Left ventricle myocardium superior (tissue), 1 donor: ENCODE data around the gene TRAPPC14. TPM values are rescaled to one million over a fixed set of nuclear protein-coding genes. Genes with fewer than 3 reads are reported as not detected.

ENCODE experiments used
- ATAC-seq: fragments of 200-7000 bp; cut with Tn5 transposase; one replicate; pipeline ENCODE4 v1.9.1; 2020; ENCODE audit warnings: mild to moderate bottlenecking, moderate library complexity
- DNase-seq: peaks from one replicate; pipeline ENCODE4 v3.0.0-alpha.2; 2020
- intact Hi-C: fragments of 100-400 bp; cut with micrococcal nuclease; formaldehyde crosslinking; loops from one replicate; pipeline ENCODE4 v1.11.0; 2022
- total RNA-seq: library from RNA; stranded (reverse); fragmentation: NEBNext Ultra II Directional; extraction: Animal tissue kit (Norgen Biotek cat#: 25700); gene quantifications from one replicate; pipeline ENCODE4 v1.2.1, GENCODE V29; 2021
- donor health status: DM: no; HTN: yes; CAD: no; lungs with severe emphysema.

The TRAPPC14 gene
- total RNA-seq, 1 donor from 2014 or later = 6.8 TPM

DNA sequence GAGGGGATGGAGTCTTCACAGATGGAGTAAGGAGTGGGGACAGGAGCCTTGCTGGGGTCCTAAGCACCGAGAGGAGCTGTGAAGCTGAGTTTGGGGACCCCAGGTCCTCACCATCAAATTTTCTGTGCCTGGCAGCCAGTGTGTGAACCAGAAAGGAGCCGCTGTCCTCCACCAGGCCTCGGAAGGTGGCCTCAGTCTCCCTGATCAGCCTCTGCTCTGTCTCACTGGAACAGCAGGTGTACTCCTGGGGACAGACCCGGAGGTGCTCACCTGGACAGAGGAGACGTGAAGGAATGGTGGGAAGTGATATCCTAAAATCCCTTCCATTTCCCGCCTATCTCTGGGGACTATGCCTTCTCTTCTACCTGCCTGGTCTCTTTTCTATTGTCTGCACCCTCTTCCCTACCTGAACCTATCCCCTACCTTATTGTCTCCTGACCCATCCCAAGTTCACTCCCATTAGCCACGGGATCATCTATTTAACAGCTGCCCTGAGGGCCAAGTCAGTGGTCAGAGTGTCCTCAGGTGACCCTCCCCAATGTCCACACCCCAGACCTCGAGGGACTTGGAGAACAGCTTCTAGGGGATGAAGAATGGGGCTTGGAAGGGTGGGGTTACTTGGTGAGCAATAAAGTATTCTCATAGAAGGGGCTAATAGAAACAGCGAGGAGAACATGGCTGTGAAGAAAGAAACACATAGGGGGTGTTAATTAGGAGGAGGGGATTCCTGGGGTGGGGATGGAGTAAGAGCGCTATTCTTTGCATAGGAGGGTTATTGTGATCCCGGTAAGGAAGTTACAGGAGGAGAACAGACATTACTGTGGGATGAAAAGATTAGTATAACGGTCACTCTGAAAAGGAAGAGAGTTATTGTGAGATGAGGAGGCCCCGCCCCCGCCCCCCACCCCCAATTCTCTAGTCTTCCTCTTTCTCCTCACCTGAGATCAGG lies 17.8 kb upstream of the TRAPPC14 start:
- intact Hi-C loops = no loop called here
- DNase-seq (no peak), ATAC-seq (no peak)

DNA sequence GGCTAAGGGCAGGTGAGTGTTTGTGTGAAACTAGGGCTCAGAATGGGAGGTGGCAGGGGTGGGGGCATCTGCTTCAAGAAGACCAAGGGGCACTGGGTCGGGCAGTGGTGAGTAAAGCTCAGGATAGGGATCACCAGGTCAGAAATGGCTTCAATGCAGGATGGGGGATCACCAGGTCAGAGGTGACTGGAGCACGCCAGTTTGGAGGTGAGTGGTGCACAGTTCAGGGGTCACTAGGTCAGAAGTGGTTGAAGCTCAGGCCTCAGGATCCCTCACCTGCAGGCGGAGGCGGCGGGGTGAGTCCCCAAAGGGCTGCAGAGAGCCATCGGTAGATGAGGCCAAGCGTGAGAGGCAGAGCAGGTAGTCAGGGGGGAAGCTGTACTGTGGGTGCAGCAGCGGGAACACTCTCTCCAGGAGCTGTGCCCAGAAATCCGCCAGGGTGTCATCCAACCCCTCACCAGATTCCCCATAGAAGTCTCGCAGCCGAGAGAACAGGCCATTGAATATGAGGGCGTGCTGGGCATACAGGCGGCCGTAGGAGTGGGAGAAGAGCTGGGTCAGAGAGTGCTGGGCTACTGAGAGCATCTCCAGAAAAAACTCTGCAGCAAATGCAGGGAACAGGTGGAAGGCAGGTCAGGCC lies 16.9 kb upstream of the TRAPPC14 start:
- ATAC-seq (no peak), DNase-seq (no peak)
- intact Hi-C loops = no loop called here

DNA sequence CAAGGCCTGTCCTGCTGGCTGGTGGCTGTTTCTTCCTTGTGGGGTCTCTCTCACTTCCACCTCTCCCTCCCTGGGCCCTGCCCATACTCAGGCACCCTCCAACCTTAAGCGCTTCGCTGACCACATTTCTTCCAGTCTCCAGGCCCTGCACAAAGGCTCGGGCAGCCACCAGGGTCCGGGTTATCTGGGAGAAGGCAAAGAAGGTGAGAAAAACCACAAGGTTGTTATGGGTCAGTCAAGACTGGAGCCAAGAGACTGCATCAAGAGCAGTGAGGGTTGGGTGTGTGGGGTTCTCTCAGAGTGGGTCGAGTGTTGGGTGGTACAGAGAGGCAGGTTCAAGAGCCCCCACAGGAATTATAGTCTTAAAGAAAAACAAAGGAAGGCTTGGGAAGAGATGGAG lies 16.1 kb upstream of the TRAPPC14 start:
- intact Hi-C loops = no loop called here
- no peak for DNase-seq
- ATAC-seq = no peak

DNA sequence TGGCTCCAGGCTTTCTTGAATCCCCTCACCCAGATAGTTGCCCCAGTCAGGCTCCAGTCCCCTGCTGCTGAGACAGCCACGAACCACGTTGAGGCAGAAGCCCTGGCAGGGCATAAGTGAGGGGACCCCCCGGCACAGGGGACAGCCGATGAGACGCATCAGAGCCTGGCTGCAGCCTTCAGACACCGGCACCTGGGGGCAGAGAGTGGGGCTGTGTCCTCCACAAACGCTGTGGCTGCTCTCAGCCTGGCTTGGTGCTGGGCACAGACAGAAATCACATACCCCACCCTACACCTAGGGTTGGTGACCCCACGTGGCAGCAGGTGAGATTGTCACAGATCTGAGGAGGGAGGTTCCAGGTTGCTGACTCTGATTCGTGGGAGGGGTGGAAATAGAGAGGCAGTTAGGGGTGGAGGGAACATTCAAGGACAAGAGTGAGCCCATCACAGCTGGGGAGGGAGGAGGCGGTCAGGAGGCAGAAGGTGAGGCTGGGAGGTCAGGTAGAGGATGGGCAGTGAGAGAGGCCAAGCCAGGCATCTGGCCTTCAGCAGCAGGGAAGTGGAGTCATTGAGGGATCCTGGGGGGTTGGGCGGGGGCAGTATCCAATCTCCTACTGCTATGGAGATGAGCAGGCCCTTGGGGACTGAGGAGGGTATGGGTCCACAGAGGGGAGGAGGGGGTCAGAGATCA lies 15.4 kb upstream of the TRAPPC14 start:
- intact Hi-C loops = no loop called here
- ATAC-seq = no peak
- no peak for DNase-seq

DNA sequence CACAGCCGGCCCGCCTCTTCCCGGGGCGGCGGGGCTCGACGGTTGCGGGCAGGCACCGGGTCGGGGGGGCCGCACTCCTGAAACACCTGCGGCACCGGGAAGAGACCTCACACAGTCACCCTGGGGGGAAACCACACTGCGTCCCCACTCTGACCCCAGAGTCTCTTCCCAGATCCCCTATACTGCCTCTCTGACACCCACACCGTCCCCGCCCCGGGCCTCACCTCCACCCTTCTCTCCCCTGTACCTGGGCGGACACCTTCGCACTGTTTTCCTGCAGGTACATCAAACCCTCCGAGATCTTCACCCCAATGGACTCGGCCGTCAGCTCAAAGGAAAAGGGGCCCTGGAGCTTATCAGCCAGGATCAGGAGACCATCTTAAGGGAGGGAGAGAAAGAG lies 13.3 kb upstream of the TRAPPC14 start:
- intact Hi-C loops = no loop called here
- no peak for DNase-seq

GRCh38 chr7:100171087-100171681 lies 12.7 kb upstream of the TRAPPC14 start:
- no peak for DNase-seq
- ATAC-seq = no peak
- intact Hi-C loops = no loop called here

More for the DNA sequence above, 13.3 kb upstream of the TRAPPC14 start:
- ATAC-seq = no peak

DNA sequence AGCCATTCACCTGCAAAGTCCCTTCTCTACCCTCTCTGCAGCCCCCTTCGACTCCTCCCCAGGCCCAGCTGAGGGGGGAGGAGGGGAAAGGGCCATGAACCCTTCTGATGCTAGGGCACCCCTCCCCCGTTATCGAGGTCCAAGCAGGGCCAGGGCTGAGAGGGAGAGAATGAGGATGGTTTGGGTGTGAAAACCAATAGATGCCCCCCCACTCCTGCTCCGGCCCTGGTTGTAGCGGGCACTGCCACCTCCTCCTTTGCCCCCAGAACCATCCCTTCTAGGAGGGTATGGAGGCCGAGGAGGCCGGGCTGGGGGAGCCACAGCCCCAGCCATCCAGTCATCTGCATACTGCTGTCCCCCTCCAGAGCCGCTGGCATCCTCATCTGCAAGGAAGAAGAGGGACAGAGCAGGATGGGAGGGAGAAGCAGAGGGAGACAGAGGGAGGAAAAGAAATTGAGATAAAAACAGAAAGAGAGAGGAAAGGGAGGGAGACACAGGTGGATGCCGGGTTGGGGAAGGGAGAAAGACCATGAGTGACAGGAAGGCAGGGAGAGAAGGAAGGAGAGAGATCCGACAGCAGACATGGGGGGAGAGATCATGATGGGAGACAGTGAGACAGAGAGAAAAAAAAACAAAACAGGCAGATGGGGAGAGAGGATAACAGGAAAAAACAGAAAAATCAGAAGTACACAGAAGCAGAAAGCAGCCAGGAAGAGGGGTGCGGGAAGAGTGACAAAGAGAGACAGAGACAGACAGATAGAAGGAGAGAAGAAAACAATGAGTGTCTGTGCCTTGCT lies 11.8 kb upstream of the TRAPPC14 start:
- no peak for ATAC-seq
- intact Hi-C loops = no loop called here
- no peak for DNase-seq

GRCh38 chr7:100169147-100169850 lies 10.8 kb upstream of the TRAPPC14 start:
- intact Hi-C loops = no loop called here
- no peak for DNase-seq
- ATAC-seq = no peak

GRCh38 chr7:100167912-100168323 lies 9.4 kb upstream of the TRAPPC14 start:
- intact Hi-C loops = no loop called here
- DNase-seq = no peak
- ATAC-seq = peak; percentile 50

DNA sequence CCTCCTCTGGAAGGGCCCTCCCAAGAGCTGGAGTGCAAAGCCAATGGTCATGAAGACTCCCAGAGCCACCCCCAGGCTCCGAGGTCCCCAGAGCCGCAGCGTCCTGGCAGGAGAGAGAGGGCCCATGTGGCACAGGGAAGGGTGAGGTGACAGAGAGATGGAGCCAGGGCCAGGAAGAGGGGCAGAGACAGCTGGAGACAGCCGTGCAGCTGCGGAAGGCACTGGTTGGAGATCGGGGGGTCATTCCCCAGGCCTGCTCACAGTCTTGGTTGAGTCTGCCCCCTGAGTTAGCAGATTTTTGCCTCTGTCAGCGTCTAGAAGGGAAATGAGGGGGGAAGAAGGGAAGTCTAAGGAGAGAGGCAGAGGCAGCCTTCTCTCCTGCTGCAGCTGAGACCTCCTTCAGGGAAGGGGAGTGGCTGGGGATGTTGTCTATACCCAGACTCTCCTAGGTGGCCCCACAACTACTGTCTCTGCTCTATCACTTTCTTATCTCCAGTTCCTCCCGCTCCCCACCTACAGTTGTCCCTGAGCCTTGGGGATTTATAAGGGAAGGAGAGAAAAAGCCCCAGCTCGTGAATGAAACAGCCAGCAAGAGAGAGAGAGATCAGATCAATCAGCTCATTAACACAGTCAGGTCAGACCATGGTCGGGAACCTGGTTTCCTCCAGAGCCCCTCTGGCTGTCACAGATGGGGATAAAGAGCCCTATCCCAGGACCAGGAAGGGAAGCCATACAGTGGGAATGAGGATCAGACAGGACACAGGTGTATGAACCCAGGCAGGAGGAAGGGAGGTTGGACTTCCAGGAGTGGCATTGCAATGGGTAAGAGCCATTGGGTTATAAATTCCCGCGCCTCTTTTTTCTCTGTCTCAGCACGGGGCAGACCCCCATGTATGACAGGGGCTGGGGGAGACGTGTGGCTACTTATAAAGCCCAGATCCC lies 8.7 kb upstream of the TRAPPC14 start:
- intact Hi-C loops = no loop called here
- ATAC-seq = no peak

GRCh38 chr7:100166317-100166940 lies 7.9 kb upstream of the TRAPPC14 start:
- intact Hi-C loops = no loop called here
- DNase-seq (no peak), ATAC-seq (no peak)

More for the DNA sequence above, 8.7 kb upstream of the TRAPPC14 start:
- no peak for DNase-seq

GRCh38 chr7:100163871-100164270 lies 5.3 kb upstream of the TRAPPC14 start:
- DNase-seq = no peak
- ATAC-seq = no peak

DNA sequence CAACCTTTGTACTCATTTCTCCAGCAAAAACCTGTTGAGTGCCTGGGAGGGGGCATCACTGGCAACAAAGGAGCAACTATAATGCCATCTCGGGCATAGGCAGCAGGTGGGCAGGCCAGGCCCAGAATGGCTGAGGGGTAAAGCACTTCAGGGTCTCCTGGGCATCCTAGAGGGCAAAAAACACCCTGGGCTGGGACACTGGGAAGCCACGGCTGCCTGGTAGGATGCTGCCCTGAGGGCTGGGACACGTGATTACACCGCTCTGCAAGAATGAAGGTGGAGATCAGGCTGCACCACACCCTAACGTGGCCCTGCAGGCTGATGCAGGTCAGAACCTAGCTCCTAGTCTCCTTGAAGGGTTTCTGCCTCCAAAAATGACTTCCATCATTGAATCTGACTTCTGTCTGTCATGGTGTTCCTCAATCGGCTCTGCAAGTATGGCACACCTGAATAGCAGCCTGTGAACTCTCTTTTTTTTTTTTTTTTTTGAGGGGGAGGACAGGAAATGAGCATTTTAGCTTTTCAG lies 4.5 kb upstream of the TRAPPC14 start:
- ATAC-seq = no peak
- intact Hi-C loops = no loop called here

More at GRCh38 chr7:100163871-100164270, 5.3 kb upstream of the TRAPPC14 start:
- intact Hi-C loops = no loop called here

DNA sequence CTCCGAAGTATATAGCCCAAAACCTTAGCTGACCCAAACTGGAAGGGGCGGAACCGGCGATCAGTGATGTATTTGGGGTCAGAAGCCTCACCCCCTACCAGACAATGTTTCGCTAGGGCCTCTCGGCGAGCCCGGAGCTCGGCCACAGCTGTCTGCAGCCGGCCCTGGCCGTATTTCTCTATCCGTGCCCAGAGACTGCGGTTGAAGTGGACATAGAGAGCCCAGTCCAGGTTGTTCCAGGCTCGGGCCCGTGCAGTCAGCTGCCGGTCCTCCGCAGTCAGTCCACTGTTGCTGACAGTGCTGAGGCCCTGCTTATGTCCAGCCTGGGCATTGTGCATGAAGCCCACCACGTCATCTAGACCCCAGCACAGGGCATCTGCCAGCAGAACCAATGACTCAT lies 1.5 kb upstream of the TRAPPC14 start:
- peak; percentile 26 for DNase-seq

More for the DNA sequence above, 4.5 kb upstream of the TRAPPC14 start:
- no peak for DNase-seq

GRCh38 chr7:100159099-100159623 lies 638 bp upstream of the TRAPPC14 start:
- intact Hi-C loops = no loop called here
- peak; percentile 4 for DNase-seq
- no peak for ATAC-seq

More for the DNA sequence above, 1.5 kb upstream of the TRAPPC14 start:
- intact Hi-C loops = no loop called here
- no peak for ATAC-seq
